Ovary (tissue), 9 donors: ENCODE measurements around the gene TSN. TPM values are rescaled to one million over a fixed set of nuclear protein-coding genes. Genes with fewer than 3 reads are reported as not detected.
"Not testable (repeated sequence)": the region's sequence is repeated elsewhere in the genome, so short reads cannot be mapped to it uniquely, and the experiment has no call there.

ENCODE experiments used
- DNase-seq, 5 donors: peaks; one replicate each; pipeline ENCODE4 v3.0.0-alpha.2; 2019 to 2020
- H3K27ac ChIP-seq, 2 donors: fragments of 200-600 bp; one replicate each; pipeline versions ENCODE4 v1.5.1 to v1.8.0; 2019 to 2022
- H3K27me3 ChIP-seq: fragments of 200-600 bp; one replicate; pipeline ENCODE4 v1.8.0; 2022
- H3K36me3 ChIP-seq: fragments of 200-600 bp; sonication (generic); one replicate; pipeline ENCODE4 v1.5.1; 2019
- H3K4me1 ChIP-seq: one replicate; pipeline ENCODE4 v1.8.1; 2013; ENCODE audit warnings: mild to moderate bottlenecking, moderate library complexity; ENCODE audit not compliant: insufficient read depth
- H3K4me3 ChIP-seq: fragments of 200-600 bp; sonication (generic); one replicate; pipeline ENCODE4 v1.5.1; 2017
- H3K9me3 ChIP-seq, 2 donors: fragments of 200-600 bp in 1 of 2; sonication (generic) in 1 of 2; one replicate each; pipeline versions ENCODE4 v1.5.1 to v1.8.1; 2013 to 2019; ENCODE audit warnings: mild to moderate bottlenecking in 1 of 2, moderate library complexity in 1 of 2
- CTCF ChIP-seq, 3 donors: fragments of 450-650 bp in 2 of 3; fragments of 200-600 bp in 1 of 3; IDR thresholded peaks; one replicate each; pipeline versions ENCODE4 v1.5.1 to v1.8.0; 2016 to 2022; ENCODE audit warnings: antibody characterized with exemption in 3 of 3, mild to moderate bottlenecking in 1 of 3
- EP300 ChIP-seq: sonication (generic); formaldehyde crosslinking; IDR thresholded peaks from one replicate; pipeline ENCODE4 v1.6.1; 2017; ENCODE audit warnings: antibody characterized with exemption
- POLR2A ChIP-seq: fragments of 450-650 bp; IDR thresholded peaks from one replicate; pipeline ENCODE4 v1.6.1; 2017; ENCODE audit warnings: antibody characterized with exemption, mild to moderate bottlenecking, moderate library complexity
- WGBS, 3 donors: extraction: QIAGEN DNeasy Blood & Tissue Kit in 1 of 3; methylation state at CpG; one replicate each; pipeline versions ENCODE4 v1.1.5 to v1.1.7; 2013 to 2017; 5-methylcytosine and 5-hydroxymethylcytosine counted together
- intact Hi-C, 4 donors: fragments of 100-400 bp; cut with DNase I; formaldehyde crosslinking; loops; one replicate each; pipeline versions ENCODE4 v1.11.0 to v1.15.1; 2022 to 2023
- polyA plus RNA-seq, 2 donors: library from polyadenylated mRNA; stranded (reverse); fragments of 200-250 nt in 1 of 2; fragments of 350-450 nt in 1 of 2; fragmentation: Illumina TruSeq in 1 of 2; extraction: RNeasy Lipid Tissue Mini Kit (QIAGEN cat#74804) in 1 of 2; gene quantifications; one replicate each; pipeline ENCODE4 v1.2.3, GENCODE V29; 2013 to 2014
- total RNA-seq, 7 donors: library from RNA; depleted of rRNA in 2 of 7; stranded (reverse); fragments of >200 nt in 2 of 7; fragmentation: NEBNext Ultra II Directional in 3 of 7; extraction: Animal tissue kit (Norgen Biotek cat#: 25700) in 3 of 7; gene quantifications; one replicate each; pipeline versions ENCODE4 v1.1.0 to v1.2.4, GENCODE V29; 2016 to 2023
- donor health status: DM: no; HTN: no; CAD: no; lungs with moderate emphysema.
- donor health status: DM: no; HTN: no; CAD: no.
- donor health status: Bipolar disorder and iron deficiency.
- donor health status: DM: yes; HTN: yes; CAD: no.
- donor health status: DM: no; HTN: no; CAD: no.
- donor health status: DM: yes; HTN: yes; CAD: no.

Gene TSN
- total and polyA plus RNA-seq, 9 donors: 28.5 to 64.1 (median 51.8) TPM

GRCh38 chr2:121709776-121710469, 45.5 kb upstream of the TSN start:
- intact Hi-C loops: no loop called here
- Histone ChIP-seq H3K4me3 (no peak overlapping the region), H3K9me3 (no peaks in the 10 kb centered on the region), H3K36me3 (no peaks in the 10 kb centered on the region), H3K27ac (no peak overlapping the region), H3K27me3 (no peaks in the 10 kb centered on the region), H3K4me1 (no peaks in the 10 kb centered on the region)
- TF ChIP-seq POLR2A (no peak), CTCF (IDR thresholded peaks at IDR 0.05) (no peak), EP300 (no peak)
- no peak for DNase-seq
- 61 to 65% (median 63%) methylated on average over 11 of the region's 11 CpGs for WGBS, 3 donors

- Histone ChIP-seq H3K4me3 (no peak overlapping the region), H3K27me3 (no peaks in the 10 kb centered on the region), H3K9me3 (no peaks in the 10 kb centered on the region), H3K4me1 (no peaks in the 10 kb centered on the region), H3K27ac (no peak overlapping the region), H3K36me3 (no peaks in the 10 kb centered on the region)
- WGBS, 3 donors: 56 to 64% (median 63%) methylated on average over 7 of the region's 7 CpGs
- TF ChIP-seq EP300 (no peak), POLR2A (no peak), CTCF (IDR thresholded peaks at IDR 0.05) (no peak)
- DNase-seq: no peak
- intact Hi-C loops: no loop called here
These were observed 44.8 kb upstream of the TSN start for GRCh38 chr2:121710470-121711170.

DNA sequence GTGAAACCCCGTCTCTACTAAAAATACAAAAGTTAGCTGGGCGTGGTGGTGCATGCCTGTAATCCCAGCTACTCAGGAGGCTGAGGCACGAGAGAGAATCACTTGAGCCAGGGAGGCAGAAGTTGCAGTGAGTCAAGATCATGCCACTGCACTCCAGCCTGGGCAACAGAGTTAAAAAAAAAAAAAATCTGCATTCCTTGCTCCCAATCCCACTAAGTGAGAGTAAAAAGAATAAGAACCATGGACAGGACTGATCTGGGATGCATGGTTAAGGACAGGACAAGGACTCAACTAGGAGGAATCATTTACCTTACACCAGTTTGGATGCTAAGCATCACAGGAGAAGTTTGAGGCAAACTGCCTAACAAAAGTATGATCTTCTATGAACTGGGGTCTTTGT, 44.0 kb upstream of the TSN start:
- H3K4me3 ChIP-seq, H3K27me3 ChIP-seq, H3K4me1 ChIP-seq, H3K36me3 ChIP-seq, H3K9me3 ChIP-seq, intact Hi-C loops, H3K27ac ChIP-seq, DNase-seq: not testable (repeated sequence)
- 84 to 87% (median 86%) methylated on average over 3 of the region's 3 CpGs for WGBS, 3 donors

DNA sequence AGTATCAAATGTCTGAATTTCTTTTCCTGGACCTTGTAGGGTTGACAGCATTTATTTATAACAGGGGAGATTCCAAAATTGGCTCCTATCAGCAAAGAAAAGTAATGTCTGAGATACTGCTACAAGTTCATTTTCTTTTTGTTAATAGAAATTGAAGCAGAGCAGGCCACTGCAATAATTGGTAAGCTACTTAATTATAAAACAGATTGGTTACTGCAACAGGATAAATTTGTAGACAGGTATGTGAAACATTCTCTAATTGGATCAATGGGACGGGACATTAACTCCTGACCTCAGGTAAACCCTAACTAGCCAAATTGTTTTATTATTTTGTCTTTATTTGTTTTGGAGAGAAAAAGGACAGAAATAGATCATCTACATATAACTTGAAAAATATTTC, 39.3 kb upstream of the TSN start:
- Histone ChIP-seq H3K27ac (no peak overlapping the region), H3K9me3 (no peaks in the 10 kb centered on the region), H3K36me3 (no peaks in the 10 kb centered on the region), H3K27me3 (no peaks in the 10 kb centered on the region), H3K4me3 (no peak overlapping the region), H3K4me1 (no peaks in the 10 kb centered on the region)
- 52 to 62% (median 52%) methylated on average over 1 of the region's 1 CpG for WGBS, 3 donors
- DNase-seq: no peak
- TF ChIP-seq EP300: no peak
- TF ChIP-seq CTCF (IDR thresholded peaks at IDR 0.05): no peak
- no peak for TF ChIP-seq POLR2A
- intact Hi-C loops: no loop called here

GRCh38 chr2:121717529-121717928, 37.9 kb upstream of the TSN start:
- WGBS, 3 donors: 95 to 97% (median 97%) methylated on average over 6 of the region's 6 CpGs
- DNase-seq: no peak
- H3K27ac ChIP-seq: no peak overlapping the region
- H3K27me3 ChIP-seq: no peaks in the 10 kb centered on the region
- H3K9me3 ChIP-seq: no peaks in the 10 kb centered on the region
- no peak overlapping the region for H3K4me3 ChIP-seq
- no peaks in the 10 kb centered on the region for H3K36me3 ChIP-seq
- no peaks in the 10 kb centered on the region for H3K4me1 ChIP-seq
- intact Hi-C loops: no loop called here
- no peak for TF ChIP-seq EP300
- no peak for TF ChIP-seq CTCF (IDR thresholded peaks at IDR 0.05)
- no peak for TF ChIP-seq POLR2A
